HG02852 (cell line): ENCODE results near the gene LMX1A.

Experiments used
- ATAC-seq: cut with Tn5 transposase; IDR thresholded peaks from one replicate; pipeline ENCODE4 v1.9.1; 2021; ENCODE audit warnings: mild to moderate bottlenecking, moderate library complexity; ENCODE audit not compliant: unreplicated experiment

LMX1A gene

DNA sequence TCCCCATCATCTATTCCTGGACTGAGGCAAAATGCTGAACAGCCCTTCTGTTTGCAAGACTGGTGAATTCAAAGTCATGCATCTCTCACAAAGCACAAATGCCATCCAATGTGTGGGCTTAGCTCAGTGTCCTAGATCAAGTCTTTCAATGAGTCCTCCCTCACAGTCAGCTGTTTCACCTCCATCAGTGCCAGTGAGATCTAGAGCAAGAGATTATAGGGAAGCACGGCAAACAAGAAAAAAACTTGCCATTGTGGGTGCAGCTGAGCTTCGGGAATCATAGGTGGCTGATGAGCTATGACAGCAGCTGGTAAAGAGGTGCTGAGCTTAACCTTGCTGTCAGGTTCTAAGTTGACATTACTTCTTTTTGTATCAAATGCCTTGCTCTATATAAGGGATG, 130.2 kb downstream of the LMX1A start:
- no peak for ATAC-seq

DNA sequence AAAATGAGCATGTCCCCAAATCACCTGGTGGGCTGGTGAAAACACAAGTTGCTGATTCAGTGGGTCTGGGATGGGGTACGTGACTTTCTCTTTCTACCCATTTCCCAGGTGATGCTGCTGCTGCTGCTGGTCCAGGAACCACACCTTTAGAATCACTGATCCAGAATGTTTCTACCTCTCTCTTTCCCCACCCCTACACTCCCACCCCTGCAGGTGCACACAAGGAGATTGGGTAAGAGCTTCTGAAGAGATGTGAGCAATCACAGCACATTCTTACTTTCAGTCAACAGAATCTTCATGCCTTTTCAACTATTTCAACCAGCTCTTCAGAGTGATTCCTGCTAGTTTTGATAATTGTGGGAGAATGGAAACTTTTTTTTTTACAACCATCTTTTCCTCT, 130.9 kb downstream of the LMX1A start:
- no peak for ATAC-seq

- ATAC-seq: no peak
Observed at GRCh38 chr1:165225062-165225461, 131.5 kb downstream of the LMX1A start.

- ATAC-seq: no peak
Observed at GRCh38 chr1:165224504-165224903, 132.0 kb downstream of the LMX1A start.

- ATAC-seq: no peak
Observed at GRCh38 chr1:165222580-165222979, 133.9 kb downstream of the LMX1A start.

GRCh38 chr1:165218731-165219130, 137.8 kb downstream of the LMX1A start:
- ATAC-seq: no peak

DNA sequence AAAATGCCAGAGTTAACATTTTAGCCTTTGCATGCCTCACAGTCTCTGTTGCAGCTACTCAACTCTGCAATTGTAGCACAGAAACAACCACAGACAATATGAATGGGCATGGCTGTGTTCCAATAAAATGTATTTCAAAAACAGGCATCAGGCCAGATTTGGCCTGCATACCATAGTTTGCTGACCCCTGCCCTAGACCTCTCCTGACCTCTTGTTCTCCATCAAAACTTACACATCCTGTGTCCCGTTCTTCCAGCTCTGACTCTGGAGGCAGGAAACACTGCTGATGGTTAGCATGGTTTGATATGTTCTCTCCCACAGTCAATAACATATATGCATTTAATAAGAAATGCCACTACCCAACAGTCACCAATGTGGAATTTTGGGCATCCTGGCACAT, 138.6 kb downstream of the LMX1A start:
- no peak for ATAC-seq

GRCh38 chr1:165216254-165216653, 140.3 kb downstream of the LMX1A start:
- ATAC-seq: no peak

DNA sequence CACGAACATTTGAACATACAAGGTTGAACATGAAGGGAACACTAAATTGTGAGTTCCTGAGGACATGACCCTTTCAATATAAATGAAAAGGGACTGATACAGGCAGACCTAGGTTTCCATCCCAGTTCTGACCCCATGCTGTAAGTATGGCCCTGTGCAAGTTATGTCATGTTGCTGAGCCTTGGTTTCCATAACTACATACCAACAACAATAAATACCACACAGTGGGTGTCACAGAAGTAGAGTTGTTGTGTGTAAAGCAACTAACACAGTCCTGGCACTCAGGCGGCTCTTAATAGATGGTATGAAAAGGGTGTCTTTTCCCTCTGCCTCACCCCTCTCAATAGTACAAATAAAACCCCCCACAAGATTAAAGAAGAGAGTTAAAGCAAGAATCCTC, 140.8 kb downstream of the LMX1A start:
- ATAC-seq: no peak

GRCh38 chr1:165212229-165212628, 144.3 kb downstream of the LMX1A start:
- no peak for ATAC-seq

GRCh38 chr1:165207853-165208515, 148.5 kb downstream of the LMX1A start:
- ATAC-seq: no peak

- no peak for ATAC-seq
Observed at GRCh38 chr1:165205145-165205544, 151.4 kb downstream of the LMX1A start.

DNA sequence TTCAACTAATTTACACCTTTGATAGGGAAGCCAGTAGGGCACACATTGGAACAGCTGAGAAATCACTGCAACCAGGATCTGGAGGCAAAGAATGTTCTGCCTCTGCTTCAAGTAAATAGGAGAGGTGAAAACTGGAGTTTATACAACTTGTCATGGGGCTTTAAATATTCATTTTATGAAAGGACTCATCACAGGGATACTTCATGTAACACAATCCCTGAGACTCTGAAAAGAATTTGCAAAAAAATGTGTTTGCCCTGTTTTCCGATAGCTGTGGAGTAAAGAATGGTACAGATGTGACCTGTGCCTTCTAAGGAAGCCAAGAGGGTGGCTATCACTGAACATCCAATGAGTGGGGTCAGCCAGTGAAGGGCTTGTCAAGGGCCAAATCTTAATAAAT, 152.0 kb downstream of the LMX1A start:
- no peak for ATAC-seq

- ATAC-seq: no peak
Observed at GRCh38 chr1:165191087-165191486, 165.4 kb downstream of the LMX1A start.

GRCh38 chr1:165189913-165190312, 166.6 kb downstream of the LMX1A start:
- ATAC-seq: no peak

DNA sequence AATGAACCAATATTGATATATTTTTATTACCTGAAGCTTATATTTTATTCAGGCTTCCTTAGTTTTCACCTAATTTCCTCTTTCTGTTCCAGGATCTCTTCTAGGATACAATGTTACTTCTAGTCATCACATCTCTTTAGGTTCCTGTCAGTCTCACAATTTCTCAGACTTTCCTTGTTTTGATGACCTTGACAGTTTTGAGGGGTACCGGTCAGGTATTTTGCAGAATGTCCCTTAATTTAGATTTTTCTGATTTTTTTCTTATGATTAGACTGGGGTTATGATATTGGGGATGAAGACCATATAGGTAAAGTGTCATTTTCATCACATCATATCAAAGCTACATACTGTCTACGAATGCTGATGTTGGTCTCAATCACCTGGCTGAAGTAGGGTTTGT, 167.5 kb downstream of the LMX1A start:
- no peak for ATAC-seq

- ATAC-seq: no peak
Observed at GRCh38 chr1:165187031-165188009, 169.2 kb downstream of the LMX1A start.

GRCh38 chr1:165185161-165185889, 171.2 kb downstream of the LMX1A start:
- ATAC-seq: no peak

- no peak for ATAC-seq
Observed at GRCh38 chr1:165182975-165183374, 173.5 kb downstream of the LMX1A start.

GRCh38 chr1:165179306-165179705, 177.2 kb downstream of the LMX1A start:
- ATAC-seq: no peak

GRCh38 chr1:165174491-165174890, 182.0 kb downstream of the LMX1A start:
- ATAC-seq: no peak
